ENCODE data around the gene KRTAP20-4. TPM values are rescaled to one million over a fixed set of nuclear protein-coding genes. Genes with fewer than 3 reads are reported as not detected.

KRTAP20-4 gene
- total RNA-seq, 1 experiment from 2014 or later = not detected

GRCh38 chr21:30642564-30642963, 22.1 kb downstream of the KRTAP20-4 start, which contains the start of gene KRTAP20-3:
Gene KRTAP20-3, plus strand, starts transcription at chr21:30642864.
- Histone ChIP-seq H3K27ac (ENCODE audit: low read depth, low read length, poor library complexity, severe bottlenecking) (no peak within 1 kb of the TSS), H3K27me3 (replicated peaks; ENCODE audit: insufficient read depth, low read depth, low read length, poor library complexity) (no peaks in the 10 kb centered on the region), H3K9me3 (ENCODE audit: low read depth, low read length, poor library complexity, severe bottlenecking) (peaks cover 12% of the 10 kb centered on the region), H3K4me1 (ENCODE audit: insufficient read depth, low read length, poor library complexity, severe bottlenecking) (no peaks in the 10 kb centered on the region), H3K4me3 (ENCODE audit: low read depth, low read length, poor library complexity, severe bottlenecking) (no peak within 1 kb of the TSS), H3K36me3 (ENCODE audit: insufficient read depth, low read length, poor library complexity, severe bottlenecking) (no peaks in the 10 kb centered on the region)
- BruUV-seq (replicated peaks) = no TSS peak
- CTCF ChIA-PET = no interaction called here
- no peak for DNase-seq (ENCODE audit: low spot score)
- POLR2A ChIA-PET (ENCODE audit: low non-redundant PET) = no interaction called here
- intact Hi-C loops (cut with micrococcal nuclease; ENCODE audit: unreplicated experiment) = no loop called here
- TF ChIP-seq, protein P1, sequence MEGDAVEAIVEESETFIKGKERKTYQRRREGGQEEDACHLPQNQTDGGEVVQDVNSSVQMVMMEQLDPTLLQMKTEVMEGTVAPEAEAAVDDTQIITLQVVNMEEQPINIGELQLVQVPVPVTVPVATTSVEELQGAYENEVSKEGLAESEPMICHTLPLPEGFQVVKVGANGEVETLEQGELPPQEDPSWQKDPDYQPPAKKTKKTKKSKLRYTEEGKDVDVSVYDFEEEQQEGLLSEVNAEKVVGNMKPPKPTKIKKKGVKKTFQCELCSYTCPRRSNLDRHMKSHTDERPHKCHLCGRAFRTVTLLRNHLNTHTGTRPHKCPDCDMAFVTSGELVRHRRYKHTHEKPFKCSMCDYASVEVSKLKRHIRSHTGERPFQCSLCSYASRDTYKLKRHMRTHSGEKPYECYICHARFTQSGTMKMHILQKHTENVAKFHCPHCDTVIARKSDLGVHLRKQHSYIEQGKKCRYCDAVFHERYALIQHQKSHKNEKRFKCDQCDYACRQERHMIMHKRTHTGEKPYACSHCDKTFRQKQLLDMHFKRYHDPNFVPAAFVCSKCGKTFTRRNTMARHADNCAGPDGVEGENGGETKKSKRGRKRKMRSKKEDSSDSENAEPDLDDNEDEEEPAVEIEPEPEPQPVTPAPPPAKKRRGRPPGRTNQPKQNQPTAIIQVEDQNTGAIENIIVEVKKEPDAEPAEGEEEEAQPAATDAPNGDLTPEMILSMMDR (conservative IDR thresholded peaks at IDR 0.05; ENCODE audit: low read depth, low read length) = no peak
- TF ChIP-seq EZH2 (IDR thresholded peaks at IDR 0.05; ENCODE audit: borderline replicate concordance, low read depth, low read length, poor library complexity, severe bottlenecking) = no peak

- TF ChIP-seq, protein P1 (conservative IDR thresholded peaks at IDR 0.05; ENCODE audit: low read depth, low read length) = no peak
- TF ChIP-seq EZH2 (IDR thresholded peaks at IDR 0.05; ENCODE audit: borderline replicate concordance, low read depth, low read length, poor library complexity, severe bottlenecking) = no peak
- Histone ChIP-seq H3K36me3 (ENCODE audit: insufficient read depth, low read length, poor library complexity, severe bottlenecking) (no peaks in the 10 kb centered on the region), H3K27me3 (replicated peaks; ENCODE audit: insufficient read depth, low read depth, low read length, poor library complexity) (no peaks in the 10 kb centered on the region), H3K4me3 (ENCODE audit: low read depth, low read length, poor library complexity, severe bottlenecking) (no peak overlapping the region), H3K9me3 (ENCODE audit: low read depth, low read length, poor library complexity, severe bottlenecking) (peaks cover 4% of the 10 kb centered on the region), H3K4me1 (ENCODE audit: insufficient read depth, low read length, poor library complexity, severe bottlenecking) (no peaks in the 10 kb centered on the region), H3K27ac (ENCODE audit: low read depth, low read length, poor library complexity, severe bottlenecking) (no peak overlapping the region)
- CTCF ChIA-PET = no interaction called here
- no peak for DNase-seq (ENCODE audit: low spot score)
- no TSS peak for BruUV-seq (replicated peaks)
- intact Hi-C loops (cut with micrococcal nuclease; ENCODE audit: unreplicated experiment) = no loop called here
- POLR2A ChIA-PET (ENCODE audit: low non-redundant PET) = no interaction called here
These were observed 26.5 kb downstream of the KRTAP20-4 start for GRCh38 chr21:30646904-30647414.

- Histone ChIP-seq H3K36me3 (ENCODE audit: insufficient read depth, low read length, poor library complexity, severe bottlenecking) (no peaks in the 10 kb centered on the region), H3K4me3 (ENCODE audit: low read depth, low read length, poor library complexity, severe bottlenecking) (no peak overlapping the region), H3K27ac (ENCODE audit: low read depth, low read length, poor library complexity, severe bottlenecking) (no peak overlapping the region), H3K4me1 (ENCODE audit: insufficient read depth, low read length, poor library complexity, severe bottlenecking) (no peaks in the 10 kb centered on the region), H3K9me3 (ENCODE audit: low read depth, low read length, poor library complexity, severe bottlenecking) (no peaks in the 10 kb centered on the region), H3K27me3 (replicated peaks; ENCODE audit: insufficient read depth, low read depth, low read length, poor library complexity) (no peaks in the 10 kb centered on the region)
- ChIA-PET POLR2A (ENCODE audit: low non-redundant PET) (no interaction called here), CTCF (no interaction called here)
- no TSS peak for BruUV-seq (replicated peaks)
- intact Hi-C loops (cut with micrococcal nuclease; ENCODE audit: unreplicated experiment) = no loop called here
- no peak for DNase-seq (ENCODE audit: low spot score)
- no peak for TF ChIP-seq EZH2 (IDR thresholded peaks at IDR 0.05; ENCODE audit: borderline replicate concordance, low read depth, low read length, poor library complexity, severe bottlenecking)
- TF ChIP-seq, protein P1 (conservative IDR thresholded peaks at IDR 0.05; ENCODE audit: low read depth, low read length) = no peak
These were observed 32.5 kb downstream of the KRTAP20-4 start for GRCh38 chr21:30652891-30653290.
